ENCODE results near the gene SPTBN5.
A peak's percentile ranks its signal among the peaks of the same experiment; 100 is the strongest.

The SPTBN5 gene

DNA sequence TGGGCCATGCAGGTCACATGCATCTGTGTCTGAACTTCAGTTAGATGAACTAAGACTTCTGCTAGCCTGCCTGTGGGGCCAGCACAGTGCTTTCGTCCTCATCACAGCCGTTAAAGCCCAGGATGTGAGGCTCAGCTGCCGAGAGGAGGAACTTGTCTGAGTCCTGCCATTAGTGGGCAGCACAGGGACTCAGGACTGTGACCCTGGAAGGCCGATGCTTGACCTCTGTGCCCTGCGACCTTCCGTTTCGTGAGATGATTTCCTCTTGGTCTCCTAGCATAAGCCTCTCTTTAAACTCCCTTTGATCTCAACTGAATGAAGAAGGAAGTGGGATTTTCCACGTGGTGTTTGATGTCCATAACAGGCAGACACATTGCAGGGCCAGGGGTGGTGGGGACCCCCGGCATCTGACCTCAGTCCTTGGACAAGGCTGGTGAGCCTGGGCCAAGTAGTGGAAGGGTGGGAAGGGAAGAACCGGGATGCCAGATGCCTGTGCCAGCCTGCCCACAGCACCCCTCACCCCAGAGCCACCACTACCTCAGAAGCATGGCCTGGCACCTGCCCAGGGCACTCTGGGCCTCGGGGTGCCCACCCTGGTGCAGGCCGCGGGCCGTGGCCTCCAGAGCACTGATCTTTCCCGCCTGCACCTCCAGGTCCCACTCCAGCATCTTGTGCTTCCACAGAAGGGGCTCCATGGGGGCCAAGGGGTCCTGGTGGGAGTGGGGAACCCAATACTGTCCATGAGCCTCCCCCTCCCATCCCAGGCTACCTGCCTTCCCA, 33.6 kb downstream of the SPTBN5 start:
- in situ Hi-C loops (cut with HindIII; ENCODE audit: low pct_unique_long_range_greater_than_20kb, low sequenced_read_pairs): no loop called here

GRCh38 chr15:41858756-41859155, 35.1 kb downstream of the SPTBN5 start:
- TF ChIP-seq JUND (IDR thresholded peaks at IDR 0.05; ENCODE audit: low read depth): no peak
- DNase-seq (ENCODE audit: low read depth in 1 of 2, low spot score in 1 of 2): no peak
- in situ Hi-C loops (cut with HindIII; ENCODE audit: low pct_unique_long_range_greater_than_20kb, low sequenced_read_pairs): no loop called here

More for the DNA sequence above, 33.6 kb downstream of the SPTBN5 start:
- TF ChIP-seq JUND (IDR thresholded peaks at IDR 0.05; ENCODE audit: low read depth): no peak
- DNase-seq (ENCODE audit: low read depth in 1 of 2, low spot score in 1 of 2): no peak

- DNase-seq (ENCODE audit: low read depth in 1 of 2, low spot score in 1 of 2): no peak
- TF ChIP-seq JUND (IDR thresholded peaks at IDR 0.05; ENCODE audit: low read depth): no peak
- in situ Hi-C loops (cut with HindIII; ENCODE audit: low pct_unique_long_range_greater_than_20kb, low sequenced_read_pairs): no loop called here
Measured at GRCh38 chr15:41857316-41857715, 36.5 kb downstream of the SPTBN5 start.

GRCh38 chr15:41856716-41857115, 37.1 kb downstream of the SPTBN5 start:
- TF ChIP-seq JUND (IDR thresholded peaks at IDR 0.05; ENCODE audit: low read depth): no peak
- in situ Hi-C loops (cut with HindIII; ENCODE audit: low pct_unique_long_range_greater_than_20kb, low sequenced_read_pairs): no loop called here
- no peak for DNase-seq (ENCODE audit: low read depth in 1 of 2, low spot score in 1 of 2)

DNA sequence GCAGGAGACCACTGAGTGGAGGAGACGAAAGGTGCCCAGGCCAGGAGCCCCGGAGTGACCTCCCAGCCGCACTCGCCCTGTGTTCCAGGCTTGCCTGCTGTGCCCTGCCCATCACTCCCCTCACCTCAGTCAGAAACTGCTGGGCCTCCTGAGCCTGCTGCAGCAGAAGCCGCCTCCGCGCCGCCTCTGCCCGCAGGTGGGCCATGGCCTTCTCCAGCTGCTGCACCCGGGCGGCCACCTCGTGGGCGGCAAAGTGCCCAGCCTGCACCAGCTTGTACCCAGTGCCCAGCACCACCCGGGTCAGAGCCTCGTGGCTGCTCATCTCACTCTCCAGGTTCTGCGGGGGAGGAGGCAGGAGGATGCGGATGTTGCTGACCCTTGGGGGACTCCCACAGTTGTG, 37.6 kb downstream of the SPTBN5 start:
- in situ Hi-C loops (cut with HindIII; ENCODE audit: low pct_unique_long_range_greater_than_20kb, low sequenced_read_pairs): no loop called here
- DNase-seq (ENCODE audit: low read depth in 1 of 2, low spot score in 1 of 2): no peak
- TF ChIP-seq JUND (IDR thresholded peaks at IDR 0.05; ENCODE audit: low read depth): no peak

- DNase-seq (ENCODE audit: low read depth in 1 of 2, low spot score in 1 of 2): no peak
- no peak for TF ChIP-seq JUND (IDR thresholded peaks at IDR 0.05; ENCODE audit: low read depth)
- in situ Hi-C loops (cut with HindIII; ENCODE audit: low pct_unique_long_range_greater_than_20kb, low sequenced_read_pairs): no loop called here
Measured at GRCh38 chr15:41855261-41855961, 38.4 kb downstream of the SPTBN5 start.

- no peak for TF ChIP-seq JUND (IDR thresholded peaks at IDR 0.05; ENCODE audit: low read depth)
- DNase-seq (ENCODE audit: low read depth in 1 of 2, low spot score in 1 of 2): peak in 1 of 2 experiments; percentile 53
- in situ Hi-C loops (cut with HindIII; ENCODE audit: low pct_unique_long_range_greater_than_20kb, low sequenced_read_pairs): no loop called here
Measured at GRCh38 chr15:41854443-41854842, 39.4 kb downstream of the SPTBN5 start.

- in situ Hi-C loops (cut with HindIII; ENCODE audit: low pct_unique_long_range_greater_than_20kb, low sequenced_read_pairs): no loop called here
Measured at GRCh38 chr15:41853831-41854230, 40.0 kb downstream of the SPTBN5 start.

GRCh38 chr15:41852736-41853590, 40.9 kb downstream of the SPTBN5 start:
- TF ChIP-seq JUND (IDR thresholded peaks at IDR 0.05; ENCODE audit: low read depth): no peak
- in situ Hi-C loops (cut with HindIII; ENCODE audit: low pct_unique_long_range_greater_than_20kb, low sequenced_read_pairs): no loop called here
- DNase-seq (ENCODE audit: low read depth in 1 of 2, low spot score in 1 of 2): no peak

More at GRCh38 chr15:41853831-41854230, 40.0 kb downstream of the SPTBN5 start:
- DNase-seq (ENCODE audit: low read depth in 1 of 2, low spot score in 1 of 2): no peak
- no peak for TF ChIP-seq JUND (IDR thresholded peaks at IDR 0.05; ENCODE audit: low read depth)

GRCh38 chr15:41851755-41852370, 42.0 kb downstream of the SPTBN5 start:
- in situ Hi-C loops (cut with HindIII; ENCODE audit: low pct_unique_long_range_greater_than_20kb, low sequenced_read_pairs): no loop called here
- TF ChIP-seq JUND (IDR thresholded peaks at IDR 0.05; ENCODE audit: low read depth): no peak
- DNase-seq (ENCODE audit: low read depth in 1 of 2, low spot score in 1 of 2): no peak

DNA sequence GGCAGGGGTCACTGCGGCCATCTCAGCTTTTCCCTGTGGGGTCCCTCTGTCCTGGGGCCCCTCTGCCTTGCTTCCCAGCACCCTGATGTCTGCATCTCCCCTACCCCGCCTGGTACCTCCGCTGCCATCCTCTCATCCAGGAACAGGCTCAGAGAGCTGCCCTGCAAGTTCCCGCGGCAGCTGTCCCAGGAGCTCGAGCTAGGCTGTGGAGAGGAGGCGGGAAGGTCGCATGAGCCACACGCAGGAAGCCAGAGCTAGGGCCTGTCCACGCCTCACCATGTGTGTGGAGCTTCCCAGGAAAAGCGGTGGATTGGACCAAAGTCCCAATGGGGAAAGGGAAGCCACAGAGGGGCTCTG, 42.7 kb downstream of the SPTBN5 start:
- no peak for DNase-seq (ENCODE audit: low read depth in 1 of 2, low spot score in 1 of 2)
- TF ChIP-seq JUND (IDR thresholded peaks at IDR 0.05; ENCODE audit: low read depth): no peak
- in situ Hi-C loops (cut with HindIII; ENCODE audit: low pct_unique_long_range_greater_than_20kb, low sequenced_read_pairs): no loop called here

GRCh38 chr15:41850482-41851166, 43.2 kb downstream of the SPTBN5 start:
- TF ChIP-seq JUND (IDR thresholded peaks at IDR 0.05; ENCODE audit: low read depth): no peak
- DNase-seq (ENCODE audit: low read depth in 1 of 2, low spot score in 1 of 2): no peak
- in situ Hi-C loops (cut with HindIII; ENCODE audit: low pct_unique_long_range_greater_than_20kb, low sequenced_read_pairs): no loop called here

Measured in T47D (cell line).